ENCODE measurements around the gene CDH11.

Gene CDH11

DNA sequence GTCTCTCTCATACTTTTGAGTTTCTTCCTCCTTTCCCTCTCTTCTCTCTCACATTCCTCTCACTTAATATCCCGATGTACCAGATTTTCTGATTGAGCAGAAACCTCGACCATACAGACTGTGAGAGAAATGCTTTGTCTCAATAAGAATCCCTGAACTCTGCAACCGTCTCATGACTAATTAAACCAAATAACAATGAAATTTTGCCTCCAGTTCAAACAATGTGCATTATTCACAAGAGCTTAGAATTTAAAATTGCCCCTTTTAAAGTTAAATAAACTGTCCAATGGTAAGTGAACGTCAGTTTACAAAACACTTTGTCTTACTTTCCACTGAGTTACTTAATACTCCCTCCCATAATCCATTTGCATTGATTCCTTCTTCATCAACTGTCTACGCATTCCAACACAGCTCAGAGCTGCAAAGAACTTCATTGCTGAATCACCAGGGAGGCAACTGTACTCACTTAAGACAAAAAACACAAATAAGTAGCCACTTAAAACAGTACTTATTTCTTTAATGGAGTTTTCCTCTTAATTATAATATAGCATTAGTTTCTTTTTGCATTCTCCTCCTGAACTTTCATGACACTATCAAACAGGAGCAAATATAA lies 4.9 kb downstream of the CDH11 start:
- no peak for DNase-seq (ENCODE audit: low spot score)

DNA sequence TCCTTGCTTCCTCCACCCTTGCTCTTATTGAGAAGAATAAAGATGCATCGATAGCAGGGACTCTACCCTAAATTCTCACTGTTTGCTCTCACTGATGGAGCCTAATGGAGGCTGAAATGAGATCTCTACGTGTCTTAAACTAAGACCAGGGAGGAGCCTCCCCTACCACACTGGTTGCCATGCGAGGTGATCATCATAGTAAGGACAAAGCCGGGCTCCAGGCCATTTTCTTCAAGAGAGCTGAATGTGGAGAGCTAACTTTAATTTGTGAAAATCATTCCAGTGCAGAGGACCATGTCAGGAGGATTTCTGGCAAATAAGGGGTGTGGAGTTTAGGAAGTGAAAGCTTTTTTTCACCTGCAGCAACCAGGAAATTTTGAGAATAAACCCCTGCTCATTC lies 5.6 kb downstream of the CDH11 start:
- no peak for DNase-seq (ENCODE audit: low spot score)

DNA sequence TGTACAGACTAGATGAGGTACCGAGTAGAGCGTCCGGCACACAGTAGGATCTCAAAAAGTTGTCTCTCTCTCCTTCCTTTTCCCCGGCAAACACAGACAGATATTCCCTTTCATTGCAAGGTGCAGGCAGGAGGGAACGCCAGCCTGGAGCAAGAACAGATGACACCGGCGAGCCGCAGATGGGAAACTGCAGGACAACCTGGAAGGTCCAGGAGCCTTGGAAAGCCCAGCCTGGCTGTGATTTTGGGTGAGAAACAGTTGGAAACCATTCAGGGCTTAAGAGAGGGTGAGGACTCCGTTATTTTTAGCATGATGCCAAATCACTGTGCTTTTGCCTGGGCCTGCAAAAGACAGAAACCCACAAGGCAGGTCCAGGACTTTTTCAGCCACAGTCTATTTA lies 7.3 kb downstream of the CDH11 start:
- no peak for DNase-seq (ENCODE audit: low spot score)

DNA sequence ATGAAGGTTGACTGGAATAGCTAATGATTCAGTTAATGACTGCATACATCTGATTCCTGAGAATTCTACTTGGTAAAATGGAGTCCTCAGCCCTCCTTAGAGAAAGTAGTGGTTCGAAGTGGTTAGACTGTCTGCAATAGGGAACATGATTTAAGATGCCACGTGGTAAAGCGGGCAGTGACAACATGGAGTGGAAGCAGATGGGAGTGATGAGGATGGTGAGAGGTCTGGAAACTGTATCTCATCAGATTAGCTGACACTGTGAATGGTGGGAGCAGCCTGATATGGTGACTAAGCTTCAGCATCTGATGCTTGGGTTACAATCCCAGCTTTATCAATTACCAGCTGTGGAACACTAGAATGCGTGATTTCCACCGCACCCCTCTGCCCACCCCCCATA lies 8.4 kb downstream of the CDH11 start:
- no peak for DNase-seq (ENCODE audit: low spot score)

DNA sequence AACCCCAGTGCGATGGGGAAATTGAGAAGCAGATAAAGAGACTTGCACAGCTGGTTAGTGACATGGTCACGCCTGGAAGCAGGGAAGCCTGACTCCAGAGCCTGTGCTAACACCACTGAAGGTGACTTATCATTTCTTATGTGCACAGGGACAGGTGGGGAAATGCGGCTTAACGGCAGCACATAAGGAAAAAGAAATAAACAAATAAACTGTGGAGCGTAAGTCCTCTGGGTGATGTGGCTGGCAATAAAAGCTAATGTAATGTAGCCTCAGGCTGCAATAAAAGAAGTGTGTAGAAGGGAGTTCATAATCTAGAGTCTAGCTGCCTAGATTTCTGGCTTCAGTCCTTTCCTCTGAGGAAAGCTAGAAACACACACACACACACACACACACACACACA lies 10.6 kb downstream of the CDH11 start:
- no peak for DNase-seq (ENCODE audit: low spot score)

DNA sequence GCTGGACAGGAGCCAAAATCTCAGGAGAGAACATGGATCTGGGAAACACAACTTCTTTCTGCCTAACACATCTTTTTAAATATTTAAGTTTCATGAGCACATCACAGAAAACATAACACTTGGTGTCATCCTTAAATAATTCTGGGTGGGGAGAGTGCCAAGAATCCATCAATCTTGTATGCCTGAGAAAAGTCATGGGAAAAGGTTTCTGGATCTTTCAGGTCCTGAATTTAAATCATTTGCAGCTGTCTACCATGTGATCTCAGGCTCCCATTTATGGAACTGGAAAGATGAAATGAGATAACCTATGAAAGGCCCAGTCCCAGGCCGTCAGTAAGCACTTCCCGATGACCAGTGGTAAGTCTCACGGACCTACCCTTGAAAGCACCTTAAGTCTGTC lies 15.1 kb downstream of the CDH11 start:
- DNase-seq (ENCODE audit: low spot score): no peak

DNA sequence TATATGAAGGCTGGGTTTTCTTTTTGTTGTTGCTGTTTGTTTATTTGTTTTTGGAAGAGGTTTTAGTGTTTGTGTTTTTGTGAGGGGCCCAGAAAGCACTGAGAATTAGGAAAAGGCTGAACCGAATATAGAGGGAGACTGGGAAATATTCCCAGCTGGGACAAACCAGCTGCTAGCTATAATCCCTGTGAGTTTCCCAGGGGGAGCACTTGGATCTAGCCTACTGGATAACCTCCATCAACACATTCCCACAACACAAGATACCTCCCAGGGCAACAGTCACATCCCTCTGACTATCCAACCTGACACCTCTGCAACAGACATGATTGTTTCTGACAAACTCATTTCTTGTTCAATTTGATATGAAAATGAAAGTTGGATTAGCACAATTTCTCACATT lies 16.7 kb downstream of the CDH11 start:
- DNase-seq (ENCODE audit: low spot score): no peak

DNA sequence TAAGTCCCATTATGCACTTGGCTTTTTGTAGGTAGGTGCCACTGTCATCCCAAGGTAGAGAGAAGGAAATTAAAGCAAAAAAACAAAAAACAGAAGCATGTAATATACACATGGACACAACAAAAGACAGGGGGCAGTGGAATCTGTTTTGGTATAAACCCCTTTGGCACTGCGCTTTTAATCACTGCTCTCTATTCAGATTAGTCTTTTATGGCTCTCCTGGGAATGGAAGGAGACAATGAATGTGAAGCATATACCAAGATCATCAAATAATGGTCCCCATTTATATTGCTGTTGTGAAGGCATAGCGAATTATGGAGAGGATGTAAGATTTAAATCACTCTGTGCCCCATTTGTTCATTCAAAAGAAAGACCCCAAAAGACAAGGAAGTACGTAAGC lies 17.4 kb downstream of the CDH11 start:
- DNase-seq (ENCODE audit: low spot score): no peak

DNA sequence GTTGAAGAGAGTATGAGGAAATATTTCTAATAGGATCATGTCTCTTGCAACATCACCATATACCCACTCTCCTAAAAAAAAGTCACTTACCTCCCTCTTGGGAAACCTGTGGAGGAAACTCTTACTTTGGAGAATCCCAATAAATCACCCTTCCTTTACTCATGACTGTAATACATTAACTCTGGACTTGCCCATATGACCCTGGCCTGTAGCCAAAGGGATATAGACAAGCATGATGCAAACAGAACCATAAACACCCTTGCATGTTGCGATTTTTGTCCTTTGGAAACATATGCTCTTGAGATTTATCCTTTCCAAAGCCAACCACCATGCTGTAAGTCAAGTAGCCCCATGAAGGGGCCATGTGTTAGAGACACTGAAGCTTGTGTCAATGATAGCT lies 19.5 kb downstream of the CDH11 start:
- no peak for DNase-seq (ENCODE audit: low spot score)

DNA sequence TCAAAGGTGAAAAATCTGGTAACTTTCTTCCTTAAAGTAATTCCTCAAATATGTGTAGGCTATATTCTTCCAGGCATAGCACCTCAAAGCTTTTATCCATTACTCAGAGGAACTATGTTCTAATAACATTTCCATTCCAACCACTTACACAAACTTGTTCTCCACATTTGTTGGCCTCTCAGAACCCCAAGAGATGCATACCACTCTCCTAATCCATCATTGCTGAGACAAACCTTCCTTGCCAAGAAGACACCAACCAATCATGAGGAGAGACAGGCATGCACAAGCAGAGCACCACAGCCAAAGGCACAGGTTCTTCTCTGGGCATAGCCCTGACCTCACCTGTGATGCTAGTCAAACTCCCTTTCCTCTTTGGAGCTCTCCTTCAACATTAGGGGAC lies 20.9 kb downstream of the CDH11 start:
- no peak for DNase-seq (ENCODE audit: low spot score)

DNA sequence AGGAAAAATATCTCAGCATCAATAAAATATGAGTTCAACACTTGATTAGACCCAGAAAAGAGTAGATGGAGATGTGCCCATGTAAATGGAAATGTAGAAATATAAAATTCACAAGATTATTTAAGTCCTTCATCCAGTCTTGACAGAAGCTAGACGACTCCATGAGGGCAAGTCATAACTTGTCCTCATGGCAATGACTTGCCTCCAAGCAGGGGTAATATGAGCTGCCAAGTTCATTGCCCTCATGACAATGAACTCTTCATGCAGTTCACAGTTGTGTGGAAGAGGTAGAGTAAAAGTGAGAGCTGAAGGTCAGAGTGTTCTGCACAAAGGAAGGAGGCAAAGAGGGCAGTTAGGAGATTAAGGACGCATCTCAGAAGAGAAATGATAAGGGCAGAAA lies 22.3 kb downstream of the CDH11 start:
- no peak for DNase-seq (ENCODE audit: low spot score)

DNA sequence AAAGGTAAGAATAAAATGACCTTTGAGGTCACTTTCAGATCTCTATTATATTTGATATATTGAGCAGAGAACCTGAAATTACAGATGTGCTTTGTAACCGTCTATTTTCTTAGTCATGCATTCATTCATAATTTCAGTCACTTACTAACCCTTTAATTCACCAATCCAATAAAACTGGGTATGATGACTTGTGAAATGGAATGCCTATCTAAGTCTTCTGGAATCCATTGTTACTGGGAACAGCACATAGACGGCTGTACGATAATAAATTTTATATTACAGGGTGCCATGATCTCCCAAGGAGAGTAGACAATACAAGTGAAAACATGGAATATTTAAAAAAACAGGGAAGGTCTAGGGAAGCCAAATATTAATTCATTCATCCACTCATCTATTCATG lies 22.9 kb downstream of the CDH11 start:
- DNase-seq (ENCODE audit: low spot score): no peak

DNA sequence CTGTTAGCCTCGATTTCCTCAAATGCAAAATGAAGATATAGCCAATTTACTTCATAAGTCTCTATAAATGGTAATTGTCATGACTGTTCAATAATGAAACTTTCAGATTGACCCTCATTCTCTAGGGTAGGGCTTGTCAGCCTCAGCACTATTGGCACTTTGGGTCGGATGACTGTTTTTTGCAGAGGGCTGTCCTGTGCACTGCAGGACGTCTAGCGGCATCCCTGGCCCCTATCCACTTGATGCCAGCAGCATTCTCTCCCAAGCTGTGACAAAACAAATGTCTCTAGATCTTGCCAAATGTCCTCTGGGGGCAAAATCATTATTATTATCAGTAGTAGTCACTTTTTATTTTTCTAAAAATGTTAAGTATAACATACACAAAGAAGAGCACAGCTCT lies 24.6 kb downstream of the CDH11 start:
- no peak for DNase-seq (ENCODE audit: low spot score)

DNA sequence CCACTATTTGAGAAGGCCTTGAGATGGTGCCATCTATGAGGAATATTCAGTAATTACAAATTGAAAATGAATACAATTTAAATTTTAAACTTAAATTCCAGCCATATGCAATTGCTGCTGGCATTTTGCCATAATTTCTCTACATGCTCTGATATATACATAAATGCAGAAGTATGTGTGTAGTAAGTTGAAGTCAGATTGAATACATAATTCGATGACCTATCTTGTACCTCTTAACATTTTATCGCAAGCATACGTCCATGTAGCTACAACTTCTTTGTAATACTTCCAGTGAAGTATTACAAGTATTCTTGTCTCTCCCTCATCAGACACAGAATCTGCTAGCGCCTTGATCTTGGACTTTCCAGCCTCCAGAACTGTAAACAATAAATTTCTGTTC lies 26.0 kb downstream of the CDH11 start:
- no peak for DNase-seq (ENCODE audit: low spot score)

DNA sequence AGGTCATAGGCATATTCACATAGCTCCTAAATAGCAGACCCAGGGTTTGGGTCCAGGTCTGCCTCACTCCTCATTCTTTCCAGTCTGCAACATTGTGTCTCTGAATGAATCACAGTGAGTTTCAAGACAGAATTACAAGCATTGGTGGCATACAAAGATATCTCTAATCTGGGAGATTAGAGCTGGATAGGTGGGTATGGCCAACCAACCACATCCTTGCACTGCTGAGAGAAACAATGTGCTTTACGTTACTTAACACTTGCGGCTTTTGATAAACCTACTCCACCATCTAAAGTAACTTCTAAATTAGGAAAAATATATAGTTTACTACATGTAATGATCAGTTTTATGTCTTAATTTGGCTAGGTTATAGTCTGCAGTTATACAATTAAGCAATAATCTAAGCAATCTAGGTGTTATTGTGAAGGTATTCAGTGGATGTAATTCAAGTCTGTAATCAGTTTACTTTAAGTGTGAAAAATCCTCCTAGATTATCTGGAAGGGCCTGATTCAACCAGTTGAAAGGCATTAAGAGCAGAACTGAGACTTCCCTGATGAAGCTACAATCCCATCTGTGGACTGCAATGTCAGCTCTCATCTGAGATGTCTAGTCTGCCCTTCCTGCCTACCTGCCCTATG lies 26.7 kb downstream of the CDH11 start:
- no peak for DNase-seq (ENCODE audit: low spot score)

DNA sequence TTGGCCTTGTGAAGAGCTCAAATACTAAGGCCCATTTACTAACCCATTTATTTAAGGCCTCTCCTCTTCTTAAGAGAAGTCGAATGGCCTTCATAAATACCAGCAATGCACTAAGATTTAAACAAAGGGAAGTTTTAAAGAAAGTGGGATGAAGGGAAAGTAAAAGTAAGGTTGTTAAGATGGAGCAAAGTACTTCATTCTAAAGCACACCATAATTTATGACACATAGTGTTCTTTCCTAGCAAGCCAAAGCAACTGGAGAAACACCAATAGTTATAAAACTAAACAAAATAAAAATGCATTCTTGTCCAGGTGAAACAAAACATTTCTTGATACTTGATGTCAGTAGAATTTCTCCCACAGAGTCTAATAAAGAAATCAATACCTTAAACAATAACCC lies 27.9 kb downstream of the CDH11 start:
- no peak for DNase-seq (ENCODE audit: low spot score)

DNA sequence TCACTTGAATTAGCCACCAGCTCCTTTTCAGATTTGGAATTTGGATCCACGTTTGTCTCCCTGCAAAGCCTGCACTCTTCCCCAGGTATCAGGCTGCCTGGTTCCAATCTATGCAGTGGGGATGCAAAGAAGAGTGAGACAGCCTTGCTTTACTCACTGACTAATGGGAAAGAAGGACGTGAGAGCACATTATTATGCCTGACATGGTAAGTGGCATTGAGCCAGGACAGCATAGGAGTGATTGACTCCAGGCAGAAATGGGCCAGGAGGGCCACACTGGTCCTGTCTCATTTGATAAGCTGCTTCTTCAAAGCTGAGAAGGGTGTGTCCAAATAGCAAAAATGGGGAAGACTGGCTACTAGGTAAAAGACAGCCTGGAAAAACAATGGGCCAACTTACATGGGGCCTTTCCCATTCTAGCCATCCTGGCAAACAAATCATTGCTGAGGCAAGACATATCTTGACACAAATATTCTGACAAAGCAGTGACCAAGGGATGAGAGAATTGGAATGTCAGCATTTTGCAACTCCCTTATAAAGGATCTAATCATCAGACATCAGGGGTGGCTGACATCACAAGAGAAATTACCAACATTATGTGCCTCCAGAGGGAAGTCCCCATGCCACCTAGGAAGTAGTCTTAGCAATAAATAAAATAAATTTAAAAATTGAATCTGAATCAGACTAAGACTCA lies 38.6 kb downstream of the CDH11 start:
- DNase-seq (ENCODE audit: low spot score): no peak

DNA sequence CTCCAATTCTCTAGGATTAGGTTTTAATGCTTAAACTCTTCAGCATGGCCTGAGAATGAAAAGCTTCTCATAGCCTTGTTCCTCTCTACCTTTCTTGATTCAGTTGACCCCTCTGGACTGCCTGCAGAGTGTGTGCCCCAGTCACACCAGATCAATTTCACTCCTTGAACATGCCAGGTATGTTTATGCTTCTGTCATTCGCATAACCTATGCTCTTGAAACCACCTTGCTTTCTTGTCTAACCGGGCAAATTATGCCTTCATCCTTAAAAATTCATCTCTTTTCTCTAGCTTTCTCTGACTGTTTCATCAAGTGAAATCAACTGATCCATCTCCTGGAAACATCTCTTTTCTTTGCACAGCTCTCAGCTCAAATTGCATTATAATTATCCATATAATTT lies 42.3 kb downstream of the CDH11 start:
- DNase-seq (ENCODE audit: low spot score): no peak

DNA sequence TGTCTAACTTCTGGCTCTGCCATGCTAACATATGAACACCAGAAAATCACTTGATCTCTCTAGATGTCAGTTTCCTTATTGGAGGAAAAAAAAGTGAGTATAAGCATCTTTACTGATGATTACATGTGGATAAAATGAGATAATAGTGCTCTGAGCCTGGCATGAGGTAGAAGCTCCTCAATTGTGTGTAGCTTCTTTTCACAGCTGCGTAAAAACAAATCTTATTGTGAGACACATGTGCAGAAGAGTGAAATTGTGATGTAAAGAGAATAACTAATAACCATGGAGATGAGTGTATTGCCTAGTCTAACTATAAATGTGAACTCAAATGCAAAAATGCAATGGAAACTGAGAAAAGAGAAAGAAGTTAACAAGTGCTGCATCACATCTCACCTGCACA lies 44.7 kb downstream of the CDH11 start:
- no peak for DNase-seq (ENCODE audit: low spot score)

DNA sequence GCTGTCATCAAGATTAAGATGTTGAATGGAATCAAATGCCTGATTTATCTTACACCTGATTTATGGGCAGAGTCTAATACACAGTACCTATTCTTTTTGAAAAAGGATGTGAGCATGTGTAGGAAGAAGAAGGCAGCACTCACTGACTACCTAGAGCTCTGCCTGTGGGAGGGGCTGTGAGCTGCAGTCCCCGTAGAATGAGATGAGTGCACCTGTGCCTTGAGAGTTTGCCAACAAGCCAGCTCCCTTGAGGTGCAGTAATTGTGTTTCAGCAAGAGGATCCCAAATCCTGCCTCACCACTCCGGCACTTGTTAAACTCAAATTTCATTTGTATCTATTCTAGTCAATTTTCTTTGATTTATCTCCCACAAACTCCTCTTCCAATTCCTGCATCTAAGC lies 46.0 kb downstream of the CDH11 start:
- no peak for DNase-seq (ENCODE audit: low spot score)

DNA sequence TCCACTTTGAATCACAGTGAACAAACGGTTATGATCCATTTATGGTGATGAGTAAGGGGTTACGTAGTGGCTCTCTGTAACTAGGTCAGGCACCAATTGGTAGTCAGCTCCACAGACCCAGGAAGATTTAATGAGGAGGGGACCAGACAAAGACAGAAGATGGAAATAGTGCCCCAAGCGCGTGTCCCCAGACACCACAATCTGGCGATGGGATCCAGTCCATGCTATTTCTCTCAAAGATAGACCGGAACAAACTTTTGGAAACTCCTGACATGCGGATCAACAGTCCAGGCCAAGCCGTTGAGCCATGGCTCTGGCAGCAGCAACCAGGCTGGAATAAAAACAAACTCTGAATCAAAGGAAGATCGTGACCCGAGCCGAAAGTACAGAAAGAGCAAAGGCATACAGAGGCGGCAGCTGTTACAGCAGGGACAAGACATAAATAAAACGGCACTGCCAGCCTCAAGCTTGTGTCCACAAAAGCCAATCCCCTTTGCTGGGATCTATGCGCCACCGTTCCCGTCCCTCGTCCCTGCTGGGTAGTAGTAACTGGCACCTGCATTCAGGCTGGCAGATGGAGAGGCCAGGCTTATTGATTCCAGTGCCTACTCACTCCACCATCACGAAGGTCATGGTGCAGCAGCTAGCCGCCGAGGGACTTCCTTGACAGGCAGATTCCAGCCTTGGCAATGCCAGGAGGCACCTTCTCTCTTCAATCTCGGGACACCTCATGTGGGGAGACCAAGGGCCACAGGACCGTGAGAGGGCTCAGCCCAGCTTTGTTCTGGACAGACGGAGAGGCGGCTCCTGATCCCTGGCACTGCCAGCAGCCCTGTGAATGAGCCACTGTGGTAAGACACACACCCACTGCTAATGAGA lies 50.2 kb downstream of the CDH11 start:
- DNase-seq (ENCODE audit: low spot score): no peak

DNA sequence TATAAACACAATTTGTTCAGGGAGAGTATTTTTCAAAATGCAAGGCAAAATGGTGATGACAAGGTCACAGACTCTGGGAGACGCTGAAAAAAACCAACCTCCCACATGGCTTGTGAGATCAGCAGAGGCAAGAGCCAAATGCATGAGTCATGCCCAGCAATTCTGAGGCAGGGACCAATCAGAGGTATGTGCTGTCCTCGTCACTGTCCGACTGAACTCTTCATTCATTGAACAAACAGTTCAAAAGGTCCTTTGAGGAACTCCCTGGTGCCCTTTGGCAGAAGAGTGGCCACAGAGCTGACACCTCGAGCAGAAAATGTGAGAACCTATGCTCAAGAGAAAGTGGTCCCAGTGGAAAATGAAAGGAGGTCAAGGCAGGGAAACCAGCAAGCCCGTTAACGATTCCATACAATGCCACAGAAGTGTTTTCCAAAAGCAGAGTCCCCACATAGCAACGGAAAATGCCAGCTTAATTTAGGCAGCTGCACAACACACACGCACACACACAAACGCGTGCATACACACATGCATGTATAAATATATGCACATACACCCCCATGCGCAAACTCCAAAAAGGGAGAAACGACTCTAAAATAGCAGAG lies 50.9 kb downstream of the CDH11 start:
- no peak for DNase-seq (ENCODE audit: low spot score)
